ENCODE measurements around the gene MYRFL.

- TF ChIP-seq CTCF (IDR thresholded peaks at IDR 0.05) (no peak), USF1 (CRISPR knock-in tag; IDR thresholded peaks at IDR 0.05) (no peak), OVOL2 (CRISPR knock-in tag; IDR thresholded peaks at IDR 0.05; ENCODE audit: borderline replicate concordance) (no peak), ZBTB21 (CRISPR knock-in tag; IDR thresholded peaks at IDR 0.05; ENCODE audit: borderline replicate concordance) (no peak), IRF1 (CRISPR knock-in tag; IDR thresholded peaks at IDR 0.05) (no peak), TP53 (CRISPR knock-in tag; IDR thresholded peaks at IDR 0.05) (no peak), MYBL2 (CRISPR knock-in tag; IDR thresholded peaks at IDR 0.05) (no peak), ZNF317 (CRISPR knock-in tag; IDR thresholded peaks at IDR 0.05; ENCODE audit: borderline replicate concordance, low read depth) (no peak)
- TF ChIP-seq, protein P1, sequence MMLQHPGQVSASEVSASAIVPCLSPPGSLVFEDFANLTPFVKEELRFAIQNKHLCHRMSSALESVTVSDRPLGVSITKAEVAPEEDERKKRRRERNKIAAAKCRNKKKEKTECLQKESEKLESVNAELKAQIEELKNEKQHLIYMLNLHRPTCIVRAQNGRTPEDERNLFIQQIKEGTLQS (CRISPR knock-in tag; conservative IDR thresholded peaks at IDR 0.05): no peak
- TF ChIP-seq, protein P2, sequence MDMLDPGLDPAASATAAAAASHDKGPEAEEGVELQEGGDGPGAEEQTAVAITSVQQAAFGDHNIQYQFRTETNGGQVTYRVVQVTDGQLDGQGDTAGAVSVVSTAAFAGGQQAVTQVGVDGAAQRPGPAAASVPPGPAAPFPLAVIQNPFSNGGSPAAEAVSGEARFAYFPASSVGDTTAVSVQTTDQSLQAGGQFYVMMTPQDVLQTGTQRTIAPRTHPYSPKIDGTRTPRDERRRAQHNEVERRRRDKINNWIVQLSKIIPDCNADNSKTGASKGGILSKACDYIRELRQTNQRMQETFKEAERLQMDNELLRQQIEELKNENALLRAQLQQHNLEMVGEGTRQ (CRISPR knock-in tag; IDR thresholded peaks at IDR 0.05): no peak
- TF ChIP-seq, protein P3, sequence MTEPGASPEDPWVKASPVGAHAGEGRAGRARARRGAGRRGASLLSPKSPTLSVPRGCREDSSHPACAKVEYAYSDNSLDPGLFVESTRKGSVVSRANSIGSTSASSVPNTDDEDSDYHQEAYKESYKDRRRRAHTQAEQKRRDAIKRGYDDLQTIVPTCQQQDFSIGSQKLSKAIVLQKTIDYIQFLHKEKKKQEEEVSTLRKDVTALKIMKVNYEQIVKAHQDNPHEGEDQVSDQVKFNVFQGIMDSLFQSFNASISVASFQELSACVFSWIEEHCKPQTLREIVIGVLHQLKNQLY (CRISPR knock-in tag; IDR thresholded peaks at IDR 0.05): no peak
- TF ChIP-seq, protein P4, sequence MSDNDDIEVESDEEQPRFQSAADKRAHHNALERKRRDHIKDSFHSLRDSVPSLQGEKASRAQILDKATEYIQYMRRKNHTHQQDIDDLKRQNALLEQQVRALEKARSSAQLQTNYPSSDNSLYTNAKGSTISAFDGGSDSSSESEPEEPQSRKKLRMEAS (CRISPR knock-in tag; IDR thresholded peaks at IDR 0.05): no peak
- TF ChIP-seq, protein P5, sequence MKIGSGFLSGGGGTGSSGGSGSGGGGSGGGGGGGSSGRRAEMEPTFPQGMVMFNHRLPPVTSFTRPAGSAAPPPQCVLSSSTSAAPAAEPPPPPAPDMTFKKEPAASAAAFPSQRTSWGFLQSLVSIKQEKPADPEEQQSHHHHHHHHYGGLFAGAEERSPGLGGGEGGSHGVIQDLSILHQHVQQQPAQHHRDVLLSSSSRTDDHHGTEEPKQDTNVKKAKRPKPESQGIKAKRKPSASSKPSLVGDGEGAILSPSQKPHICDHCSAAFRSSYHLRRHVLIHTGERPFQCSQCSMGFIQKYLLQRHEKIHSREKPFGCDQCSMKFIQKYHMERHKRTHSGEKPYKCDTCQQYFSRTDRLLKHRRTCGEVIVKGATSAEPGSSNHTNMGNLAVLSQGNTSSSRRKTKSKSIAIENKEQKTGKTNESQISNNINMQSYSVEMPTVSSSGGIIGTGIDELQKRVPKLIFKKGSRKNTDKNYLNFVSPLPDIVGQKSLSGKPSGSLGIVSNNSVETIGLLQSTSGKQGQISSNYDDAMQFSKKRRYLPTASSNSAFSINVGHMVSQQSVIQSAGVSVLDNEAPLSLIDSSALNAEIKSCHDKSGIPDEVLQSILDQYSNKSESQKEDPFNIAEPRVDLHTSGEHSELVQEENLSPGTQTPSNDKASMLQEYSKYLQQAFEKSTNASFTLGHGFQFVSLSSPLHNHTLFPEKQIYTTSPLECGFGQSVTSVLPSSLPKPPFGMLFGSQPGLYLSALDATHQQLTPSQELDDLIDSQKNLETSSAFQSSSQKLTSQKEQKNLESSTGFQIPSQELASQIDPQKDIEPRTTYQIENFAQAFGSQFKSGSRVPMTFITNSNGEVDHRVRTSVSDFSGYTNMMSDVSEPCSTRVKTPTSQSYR (CRISPR knock-in tag; IDR thresholded peaks at IDR 0.05): no peak
These were observed 3.4 kb upstream of the MYRFL start for GRCh38 chr12:69821456-69822159.

Data from WTC11 (cell line).